Mammary epithelial cell (primary cell): ENCODE measurements around the gene KRT85.

Experiments
- CTCF ChIP-seq, 2 donors: IDR thresholded peaks in 1 of 2; conservative IDR thresholded peaks in 1 of 2; 2 replicates each; pipeline ENCODE4 v1.5.1; 2011 to 2012; ENCODE audit warnings: inconsistent platforms in 2 of 2, low read length in 2 of 2, mild to moderate bottlenecking in 2 of 2, control low read depth in 1 of 2, low read depth in 1 of 2; ENCODE audit not compliant: insufficient read depth in 1 of 2; ENCODE audit errors: extremely low read depth in 1 of 2
- EZH2 ChIP-seq: IDR thresholded peaks from 2 replicates; pipeline ENCODE4 v1.6.1; 2012; ENCODE audit warnings: low read length, inconsistent platforms, borderline replicate concordance

DNA sequence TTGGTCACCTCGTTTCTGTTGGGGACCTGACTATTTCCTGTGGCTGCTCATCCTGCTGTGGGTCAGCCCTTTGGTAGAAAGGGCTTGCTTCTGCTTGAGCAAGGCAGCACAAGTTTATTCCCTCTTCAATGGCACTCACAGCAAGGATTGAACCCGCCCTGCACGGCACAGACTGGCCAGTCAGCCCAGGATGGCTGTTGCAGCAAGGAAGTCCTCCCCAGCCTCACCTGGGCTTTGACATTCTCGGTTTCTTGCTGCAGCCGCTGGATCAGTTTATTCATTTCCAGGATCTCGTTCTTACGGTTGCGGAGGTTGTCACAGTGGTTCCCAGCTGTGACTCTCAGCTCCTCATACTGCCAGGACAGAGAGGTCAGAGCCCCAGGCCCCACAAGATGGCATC, 29.4 kb upstream of the KRT85 start:
- TF ChIP-seq CTCF (conservative IDR thresholded peaks at IDR 0.05 in 1 of 2, IDR thresholded peaks at IDR 0.05 in 1 of 2; ENCODE audit: extremely low read depth in 1 of 2, insufficient read depth in 1 of 2, low read depth in 1 of 2, low read length in 2 of 2) (no peak), EZH2 (no peak)
